ENCODE results near the gene FOXO1. TPM values are rescaled to one million over a fixed set of nuclear protein-coding genes. Genes with fewer than 3 reads are reported as not detected.

FOXO1 gene
- total RNA-seq, 1 donor from 2014 or later: 65.8 TPM

DNA sequence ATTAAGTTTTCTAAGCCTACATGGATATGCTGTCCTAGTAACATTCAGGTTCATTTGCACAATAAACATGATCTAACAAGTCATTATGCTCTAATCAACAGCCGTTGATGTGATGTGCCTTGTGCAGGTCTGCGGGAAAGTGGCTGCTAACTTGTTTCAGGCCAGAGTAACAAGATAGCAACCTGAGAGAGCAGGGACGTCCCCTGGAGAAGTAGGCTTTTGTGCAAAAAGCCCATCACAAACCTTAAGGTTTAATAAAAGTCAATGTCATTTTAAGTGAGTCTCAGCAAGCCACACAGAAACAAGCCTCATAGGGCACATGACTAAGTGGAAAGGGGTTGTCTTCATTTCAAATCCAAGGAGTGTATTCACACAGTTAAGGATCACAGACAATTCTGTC is 17.6 kb downstream of the FOXO1 start:
- Mint-ChIP-seq H3K27ac (ENCODE audit: unreplicated experiment) (peak overlapping the region; percentile 70), H3K4me3 (ENCODE audit: unreplicated experiment) (no peak overlapping the region), H3K4me1 (ENCODE audit: unreplicated experiment) (peaks cover 66% of the 10 kb centered on the region), H3K27me3 (ENCODE audit: unreplicated experiment) (peaks cover 5% of the 10 kb centered on the region), H3K36me3 (ENCODE audit: low read depth, unreplicated experiment) (peaks cover 7% of the 10 kb centered on the region), H3K9me3 (ENCODE audit: unreplicated experiment) (no peaks in the 10 kb centered on the region)
- DNase-seq (ENCODE audit: low spot score): no peak
- TF ChIP-seq, protein P1, sequence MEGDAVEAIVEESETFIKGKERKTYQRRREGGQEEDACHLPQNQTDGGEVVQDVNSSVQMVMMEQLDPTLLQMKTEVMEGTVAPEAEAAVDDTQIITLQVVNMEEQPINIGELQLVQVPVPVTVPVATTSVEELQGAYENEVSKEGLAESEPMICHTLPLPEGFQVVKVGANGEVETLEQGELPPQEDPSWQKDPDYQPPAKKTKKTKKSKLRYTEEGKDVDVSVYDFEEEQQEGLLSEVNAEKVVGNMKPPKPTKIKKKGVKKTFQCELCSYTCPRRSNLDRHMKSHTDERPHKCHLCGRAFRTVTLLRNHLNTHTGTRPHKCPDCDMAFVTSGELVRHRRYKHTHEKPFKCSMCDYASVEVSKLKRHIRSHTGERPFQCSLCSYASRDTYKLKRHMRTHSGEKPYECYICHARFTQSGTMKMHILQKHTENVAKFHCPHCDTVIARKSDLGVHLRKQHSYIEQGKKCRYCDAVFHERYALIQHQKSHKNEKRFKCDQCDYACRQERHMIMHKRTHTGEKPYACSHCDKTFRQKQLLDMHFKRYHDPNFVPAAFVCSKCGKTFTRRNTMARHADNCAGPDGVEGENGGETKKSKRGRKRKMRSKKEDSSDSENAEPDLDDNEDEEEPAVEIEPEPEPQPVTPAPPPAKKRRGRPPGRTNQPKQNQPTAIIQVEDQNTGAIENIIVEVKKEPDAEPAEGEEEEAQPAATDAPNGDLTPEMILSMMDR (IDR thresholded peaks at IDR 0.05; ENCODE audit: unreplicated experiment): no peak

DNA sequence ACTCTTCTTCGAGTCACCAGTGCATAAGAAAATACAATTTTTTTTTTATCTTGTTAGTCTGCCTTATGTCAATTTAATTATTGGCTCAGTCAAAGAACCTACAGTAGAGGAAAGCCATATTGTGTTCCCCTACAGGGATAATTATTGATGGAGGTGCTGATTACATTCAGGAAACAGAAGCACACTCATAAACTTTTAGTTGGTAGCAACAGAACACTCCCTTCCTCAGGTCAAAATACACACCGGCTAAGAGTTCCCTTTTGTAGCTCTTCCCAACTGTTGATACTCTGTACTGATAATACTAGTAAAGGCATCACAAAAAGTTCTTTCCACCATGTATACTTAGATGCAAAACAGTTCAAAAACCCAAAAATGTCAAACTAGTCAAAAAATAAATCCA is 18.4 kb downstream of the FOXO1 start:
- peaks cover 60% of the 10 kb centered on the region for H3K4me1 Mint-ChIP-seq (ENCODE audit: unreplicated experiment)

DNA sequence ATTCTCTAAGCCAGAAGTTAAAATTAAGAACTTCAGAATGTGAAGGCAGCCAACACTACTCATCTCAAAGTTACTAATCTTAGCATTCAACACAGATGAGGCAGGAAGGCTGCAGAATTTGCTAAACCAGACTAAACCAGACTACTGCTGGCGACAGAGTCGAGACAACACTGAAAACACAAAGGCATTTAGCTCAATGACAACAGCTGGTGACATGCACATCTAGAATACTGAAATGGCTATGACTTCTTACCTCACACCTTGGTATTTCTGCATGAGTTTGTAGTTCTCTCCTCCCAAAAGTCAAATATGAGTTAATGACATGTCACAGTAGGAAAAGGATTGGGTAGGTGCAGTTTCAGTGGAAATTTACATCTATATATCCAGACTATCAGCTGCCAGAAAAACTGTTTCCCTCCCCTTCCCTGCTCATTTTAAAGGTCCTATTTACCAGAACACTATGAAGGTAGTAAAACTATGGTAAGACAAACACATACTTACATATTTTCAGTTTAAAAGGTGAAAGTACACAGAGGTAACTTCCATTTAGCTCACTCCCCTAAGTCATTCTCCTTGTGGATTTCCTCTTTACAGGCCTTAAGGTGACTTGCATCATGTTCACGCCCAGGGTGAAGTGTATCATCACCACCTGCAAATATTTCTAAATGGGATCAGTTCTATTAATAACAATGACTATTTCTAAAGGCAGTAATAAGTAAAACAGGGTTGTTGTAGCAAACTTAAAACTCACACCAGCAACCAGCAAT is 21.4 kb downstream of the FOXO1 start:
- Mint-ChIP-seq H3K27ac (ENCODE audit: unreplicated experiment) (no peak overlapping the region), H3K9me3 (ENCODE audit: unreplicated experiment) (no peaks in the 10 kb centered on the region), H3K27me3 (ENCODE audit: unreplicated experiment) (peaks cover 7% of the 10 kb centered on the region), H3K36me3 (ENCODE audit: low read depth, unreplicated experiment) (peaks cover 10% of the 10 kb centered on the region), H3K4me3 (ENCODE audit: unreplicated experiment) (peak overlapping the region; percentile 77), H3K4me1 (ENCODE audit: unreplicated experiment) (peaks cover 55% of the 10 kb centered on the region)
- no peak for DNase-seq (ENCODE audit: low spot score)
- TF ChIP-seq, protein P1 (IDR thresholded peaks at IDR 0.05; ENCODE audit: unreplicated experiment): no peak

More for the DNA sequence above, 18.4 kb downstream of the FOXO1 start:
- peaks cover 5% of the 10 kb centered on the region for H3K27me3 Mint-ChIP-seq (ENCODE audit: unreplicated experiment)
- H3K27ac Mint-ChIP-seq (ENCODE audit: unreplicated experiment): peak overlapping the region; percentile 77
- H3K9me3 Mint-ChIP-seq (ENCODE audit: unreplicated experiment): no peaks in the 10 kb centered on the region
- peaks cover 7% of the 10 kb centered on the region for H3K36me3 Mint-ChIP-seq (ENCODE audit: low read depth, unreplicated experiment)
- TF ChIP-seq, protein P1 (IDR thresholded peaks at IDR 0.05; ENCODE audit: unreplicated experiment): no peak
- no peak for DNase-seq (ENCODE audit: low spot score)
- peak overlapping the region; percentile 59 for H3K4me3 Mint-ChIP-seq (ENCODE audit: unreplicated experiment)

DNA sequence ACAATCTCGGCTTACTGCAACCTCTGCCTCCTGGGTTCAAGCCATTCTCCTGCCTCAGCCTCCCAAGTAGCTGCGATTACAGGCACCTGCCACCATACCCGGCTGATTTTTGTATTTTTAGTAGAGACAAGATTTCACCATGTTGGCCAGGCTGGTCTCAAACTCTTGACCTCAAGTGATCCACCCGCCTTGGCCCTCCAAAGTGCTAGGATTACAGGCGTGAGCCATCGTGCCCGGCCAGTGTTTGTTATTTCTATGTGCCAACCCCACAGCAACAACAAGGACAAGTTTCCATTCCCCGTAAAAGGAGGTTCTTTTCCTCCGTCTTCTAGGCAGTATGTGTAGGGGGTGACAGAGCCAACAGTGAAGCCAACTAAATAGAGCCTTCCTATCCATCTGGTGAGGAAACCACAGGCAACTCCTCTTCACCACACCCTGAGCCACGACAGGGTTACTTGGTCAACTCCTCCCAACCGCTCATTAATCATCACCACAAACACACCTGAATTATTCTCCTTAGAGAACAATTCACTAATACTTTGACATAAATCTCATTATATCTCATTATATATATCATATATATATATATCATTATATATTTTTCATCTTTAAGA is 25.5 kb downstream of the FOXO1 start:
- Mint-ChIP-seq H3K4me1 (ENCODE audit: unreplicated experiment) (peaks cover 52% of the 10 kb centered on the region), H3K9me3 (ENCODE audit: unreplicated experiment) (no peaks in the 10 kb centered on the region), H3K4me3 (ENCODE audit: unreplicated experiment) (peak overlapping the region; percentile 67), H3K27me3 (ENCODE audit: unreplicated experiment) (peaks cover 4% of the 10 kb centered on the region), H3K27ac (ENCODE audit: unreplicated experiment) (no peak overlapping the region), H3K36me3 (ENCODE audit: low read depth, unreplicated experiment) (peaks cover 15% of the 10 kb centered on the region)
- TF ChIP-seq, protein P1 (IDR thresholded peaks at IDR 0.05; ENCODE audit: unreplicated experiment): no peak
- DNase-seq (ENCODE audit: low spot score): no peak

DNA sequence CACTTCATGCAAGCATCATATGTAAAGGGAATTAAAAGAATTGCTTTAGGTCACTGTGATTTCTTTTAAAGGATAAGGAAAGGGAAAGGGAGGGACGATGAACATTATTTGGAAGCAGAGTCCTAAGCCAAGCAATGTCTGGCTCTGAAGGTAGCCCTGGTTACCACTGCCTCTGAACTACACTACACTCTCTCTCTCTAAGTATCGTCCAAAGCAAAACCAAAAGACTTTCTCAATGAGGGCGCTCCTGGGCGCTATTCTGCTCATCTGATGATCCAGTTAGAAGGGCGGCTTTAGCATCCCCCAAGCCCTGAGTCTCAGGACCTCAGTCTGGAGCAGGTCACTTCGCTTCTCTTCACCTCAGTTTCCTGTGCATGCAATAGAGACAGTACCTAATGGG is 26.2 kb downstream of the FOXO1 start:
- Mint-ChIP-seq H3K27ac (ENCODE audit: unreplicated experiment) (no peak overlapping the region), H3K4me1 (ENCODE audit: unreplicated experiment) (peaks cover 49% of the 10 kb centered on the region)

More for the DNA sequence above, 26.2 kb downstream of the FOXO1 start:
- Mint-ChIP-seq H3K4me3 (ENCODE audit: unreplicated experiment) (no peak overlapping the region), H3K36me3 (ENCODE audit: low read depth, unreplicated experiment) (peaks cover 13% of the 10 kb centered on the region), H3K27me3 (ENCODE audit: unreplicated experiment) (peaks cover 2% of the 10 kb centered on the region), H3K9me3 (ENCODE audit: unreplicated experiment) (no peaks in the 10 kb centered on the region)
- DNase-seq (ENCODE audit: low spot score): no peak
- TF ChIP-seq, protein P1 (IDR thresholded peaks at IDR 0.05; ENCODE audit: unreplicated experiment): no peak
